Kidney (tissue), 14 donors: Measurements from ENCODE around the gene TAOK1. TPM values are rescaled to one million over a fixed set of nuclear protein-coding genes. Genes with fewer than 3 reads are reported as not detected.

Experiments used
- DNase-seq, 5 donors: peaks; one replicate each; pipeline ENCODE4 v3.0.0-alpha.2; 2013 to 2020
- FAIRE-seq: peaks from 2 replicates; lab custom pipeline; 2012; peaks lifted over from hg19 to GRCh38; lab: Jason Lieb, UNC
- H3K27ac ChIP-seq, 2 donors: one replicate each; pipeline ENCODE4 v1.7.0; 2013; ENCODE audit warnings: low read depth in 2 of 2, low read length in 2 of 2, inconsistent platforms in 1 of 2
- H3K27me3 ChIP-seq: one replicate; pipeline ENCODE4 v1.7.1; 2013; ENCODE audit warnings: low read length, inconsistent platforms; ENCODE audit not compliant: control insufficient read depth, insufficient read depth
- H3K36me3 ChIP-seq, 3 donors: one replicate each; pipeline versions ENCODE4 v1.7.0 to v1.7.1; 2013; ENCODE audit warnings: low read length in 3 of 3, control low read depth in 1 of 3, inconsistent platforms in 1 of 3; ENCODE audit not compliant: insufficient read depth in 3 of 3, control insufficient read depth in 2 of 3
- H3K4me1 ChIP-seq, 3 donors: one replicate each; pipeline versions ENCODE4 v1.7.0 to v1.7.1; 2013; ENCODE audit warnings: low read length in 3 of 3, inconsistent platforms in 1 of 3, low read depth in 1 of 3; ENCODE audit not compliant: control insufficient read depth in 2 of 3, insufficient read depth in 2 of 3
- H3K4me3 ChIP-seq, 3 donors: one replicate each; pipeline versions ENCODE4 v1.7.0 to v1.8.1; 2013; ENCODE audit warnings: low read length in 3 of 3, control low read depth in 1 of 3, inconsistent platforms in 1 of 3
- H3K9ac ChIP-seq, 3 donors: one replicate each; pipeline versions ENCODE4 v1.7.0 to v1.7.1; 2013; ENCODE audit warnings: low read length in 3 of 3, control low read depth in 1 of 3, inconsistent platforms in 1 of 3
- H3K9me3 ChIP-seq, 3 donors: one replicate each; pipeline versions ENCODE4 v1.7.0 to v1.7.1; 2013; ENCODE audit warnings: low read length in 3 of 3, control low read depth in 1 of 3, inconsistent platforms in 1 of 3; ENCODE audit not compliant: control insufficient read depth in 2 of 3, insufficient read depth in 1 of 3
- CTCF ChIP-seq: IDR thresholded peaks from 3 replicates; pipeline ENCODE4 v1.5.1; 2012; ENCODE audit warnings: mild to moderate bottlenecking, moderate library complexity, borderline replicate concordance; ENCODE audit not compliant: insufficient read depth; ENCODE audit errors: extremely low read depth
- intact Hi-C: fragments of 100-400 bp; cut with DNase I; formaldehyde crosslinking; loops from one replicate; pipeline ENCODE4 v1.11.1; 2022
- polyA plus RNA-seq: library from polyadenylated mRNA; stranded (reverse); fragments of 350-450 nt; fragmentation: Illumina TruSeq; extraction: RNeasy Lipid Tissue Mini Kit (QIAGEN cat#74804); gene quantifications from one replicate; pipeline ENCODE4 v1.2.3, GENCODE V29; 2014; ENCODE audit warnings: low read depth, low replicate concordance; ENCODE audit not compliant: insufficient read depth
- total RNA-seq: library from RNA; stranded (reverse); fragmentation: NEBNext Ultra II Directional; extraction: Animal tissue kit (Norgen Biotek cat#: 25700); gene quantifications from one replicate; pipeline ENCODE4 v1.2.1, GENCODE V29; 2021
- donor health status: control.
- donor health status: control.
- donor health status: control.
- donor health status: control.
- donor health status: control.
- donor health status: DM: yes; HTN: yes; CAD: no.
- donor health status: Normal renal cell carcinoma (clear cell type).

TAOK1 gene
- total and polyA plus RNA-seq, 2 donors from 2014 or later, result 5.0 to 74.9 TPM

GRCh38 chr17:29430275-29430674 lies 40.1 kb downstream of the TAOK1 start:
- no peak for FAIRE-seq
- DNase-seq, result no peak
- no peaks in the 10 kb centered on the region for H3K4me1 ChIP-seq
- H3K9me3 ChIP-seq, result no peaks in the 10 kb centered on the region
- H3K36me3 ChIP-seq, result no peaks in the 10 kb centered on the region
- no peak overlapping the region for H3K9ac ChIP-seq
- intact Hi-C loops, result no loop called here
- no peak for TF ChIP-seq CTCF
- H3K4me3 ChIP-seq, result no peak overlapping the region
- no peaks in the 10 kb centered on the region for H3K27me3 ChIP-seq
- H3K27ac ChIP-seq, result no peak overlapping the region

DNA sequence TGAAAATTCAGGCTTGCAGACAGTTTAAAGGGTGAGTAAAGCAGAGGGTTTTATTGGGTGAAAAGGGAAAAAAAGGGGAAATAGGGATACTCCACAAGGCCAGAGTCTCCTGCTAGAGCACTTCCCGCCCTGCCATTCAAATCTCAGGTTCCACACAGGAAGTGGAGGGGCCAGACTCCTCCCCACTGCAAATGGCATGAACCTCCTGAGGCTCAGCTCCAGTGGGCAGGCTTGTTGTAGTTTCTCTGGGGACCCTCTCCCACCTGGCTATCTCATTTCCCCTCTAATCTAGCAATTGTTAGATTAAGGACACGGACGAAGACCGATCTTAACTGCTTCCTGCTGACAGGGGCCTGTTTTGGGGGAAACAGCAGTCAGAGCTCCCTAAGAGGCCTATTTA lies 43.4 kb downstream of the TAOK1 start:
- no peak overlapping the region for H3K4me3 ChIP-seq
- no peaks in the 10 kb centered on the region for H3K4me1 ChIP-seq
- H3K9me3 ChIP-seq, result no peaks in the 10 kb centered on the region
- no peak for FAIRE-seq
- H3K9ac ChIP-seq, result no peak overlapping the region
- DNase-seq, result peak in 4 of 5 donors; percentile 14 to 64 (median 49)
- TF ChIP-seq CTCF, result no peak
- H3K27ac ChIP-seq, result no peak overlapping the region
- H3K36me3 ChIP-seq, result no peaks in the 10 kb centered on the region
- intact Hi-C loops, result no loop called here
- H3K27me3 ChIP-seq, result no peaks in the 10 kb centered on the region

DNA sequence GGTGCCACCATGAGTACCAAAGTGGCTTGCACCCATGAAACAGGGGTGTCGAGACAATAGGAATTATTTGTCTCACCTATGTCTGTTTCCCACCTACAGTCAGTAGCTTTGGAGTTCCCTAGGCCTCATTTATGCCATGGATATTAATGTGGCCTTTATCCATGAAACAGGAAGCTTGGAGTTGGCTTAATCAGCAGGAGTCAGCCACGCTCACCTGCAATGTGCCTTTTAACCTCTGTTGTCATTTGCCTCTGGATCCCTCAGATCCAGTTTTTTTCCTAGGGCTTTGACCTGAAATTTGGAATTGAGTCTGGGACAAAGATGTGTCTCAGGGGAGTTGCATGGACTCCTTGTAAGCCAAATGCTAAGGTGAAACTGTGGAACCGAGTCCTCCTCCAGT lies 44.4 kb downstream of the TAOK1 start:
- FAIRE-seq, result no peak
- no peak overlapping the region for H3K27ac ChIP-seq
- TF ChIP-seq CTCF, result no peak
- H3K4me1 ChIP-seq, result no peaks in the 10 kb centered on the region
- no peaks in the 10 kb centered on the region for H3K27me3 ChIP-seq
- no peak overlapping the region for H3K9ac ChIP-seq
- H3K4me3 ChIP-seq, result no peak overlapping the region
- intact Hi-C loops, result no loop called here
- no peaks in the 10 kb centered on the region for H3K36me3 ChIP-seq
- no peak for DNase-seq
- no peaks in the 10 kb centered on the region for H3K9me3 ChIP-seq

- Histone ChIP-seq H3K27ac (no peak overlapping the region), H3K9me3 (no peaks in the 10 kb centered on the region), H3K9ac (no peak overlapping the region), H3K36me3 (no peaks in the 10 kb centered on the region), H3K4me3 (no peak overlapping the region), H3K27me3 (no peaks in the 10 kb centered on the region), H3K4me1 (no peaks in the 10 kb centered on the region)
- FAIRE-seq (no peak), DNase-seq (no peak)
- no peak for TF ChIP-seq CTCF
- intact Hi-C loops, result no loop called here
Measured at GRCh38 chr17:29442451-29442850, 52.3 kb downstream of the TAOK1 start.
